GM19395 (cell line): ENCODE measurements around the gene SERINC1.
A peak's percentile ranks its signal among the peaks of the same experiment; 100 is the strongest.
"Not testable (repeated sequence)": the region's sequence is repeated elsewhere in the genome, so short reads cannot be mapped to it uniquely, and the experiment has no call there.

Source experiments
- ATAC-seq: cut with Tn5 transposase; IDR thresholded peaks from one replicate; pipeline ENCODE4 v1.9.1; 2021; ENCODE audit warnings: mild to moderate bottlenecking, moderate library complexity; ENCODE audit not compliant: unreplicated experiment

Gene SERINC1

GRCh38 chr6:122471107-122472021, at the start of gene SERINC1:
Gene SERINC1, minus strand, starts transcription at chr6:122471807. Its CDS starts 70 bp downstream, at chr6:122471737.
- peak; percentile 99 for ATAC-seq

- no peak for ATAC-seq
These were observed 39.8 kb upstream of the SERINC1 start for GRCh38 chr6:122511193-122511924.

GRCh38 chr6:122505170-122505569, 33.6 kb upstream of the SERINC1 start:
- not testable (repeated sequence) for ATAC-seq

DNA sequence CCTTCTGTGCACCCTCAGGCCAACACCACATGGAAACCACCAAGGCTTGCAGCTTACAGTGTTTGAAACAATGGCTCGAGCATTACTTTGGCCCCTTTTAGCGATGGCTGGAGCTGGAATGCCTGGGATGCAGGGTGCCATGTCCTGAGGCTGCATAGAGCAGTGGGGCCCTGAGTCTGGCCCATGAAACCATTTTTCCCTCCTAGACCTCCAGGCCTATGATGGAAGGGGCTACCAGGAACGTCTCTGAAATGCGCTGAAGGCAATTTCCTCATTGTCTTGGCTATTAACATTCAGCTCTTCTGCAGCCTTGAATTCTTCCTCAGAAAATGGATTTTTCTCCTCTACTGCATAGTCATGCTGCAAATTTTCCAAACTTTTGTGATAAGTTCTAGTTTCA, 29.9 kb upstream of the SERINC1 start:
- ATAC-seq: no peak

DNA sequence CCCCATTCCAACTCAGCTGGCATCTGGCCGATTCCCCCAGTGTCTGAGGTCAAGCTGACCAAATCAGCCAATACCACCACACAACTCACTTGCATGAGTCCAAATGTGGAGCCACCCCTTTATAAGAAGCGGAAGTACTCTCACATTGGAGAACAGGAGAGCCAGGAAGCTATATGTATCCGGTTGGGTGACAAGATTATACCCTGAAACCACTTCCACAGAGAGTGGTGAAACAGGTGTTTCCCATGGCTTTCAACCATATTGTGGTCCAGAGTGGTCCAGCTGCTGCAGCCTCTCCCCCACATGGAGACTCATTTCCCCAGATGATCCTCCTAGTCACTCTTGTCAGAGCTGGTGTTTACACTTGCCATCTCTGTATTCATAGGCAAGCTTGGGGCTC, 24.0 kb upstream of the SERINC1 start:
- ATAC-seq: peak; percentile 65

GRCh38 chr6:122494665-122495272, 23.2 kb upstream of the SERINC1 start:
- no peak for ATAC-seq

GRCh38 chr6:122491919-122492555, 20.4 kb upstream of the SERINC1 start:
- peak; percentile 96 for ATAC-seq

GRCh38 chr6:122490607-122491006, 19.0 kb upstream of the SERINC1 start:
- ATAC-seq: no peak

- ATAC-seq: peak; percentile 96
These were observed 13.2 kb upstream of the SERINC1 start for GRCh38 chr6:122484760-122485159.

DNA sequence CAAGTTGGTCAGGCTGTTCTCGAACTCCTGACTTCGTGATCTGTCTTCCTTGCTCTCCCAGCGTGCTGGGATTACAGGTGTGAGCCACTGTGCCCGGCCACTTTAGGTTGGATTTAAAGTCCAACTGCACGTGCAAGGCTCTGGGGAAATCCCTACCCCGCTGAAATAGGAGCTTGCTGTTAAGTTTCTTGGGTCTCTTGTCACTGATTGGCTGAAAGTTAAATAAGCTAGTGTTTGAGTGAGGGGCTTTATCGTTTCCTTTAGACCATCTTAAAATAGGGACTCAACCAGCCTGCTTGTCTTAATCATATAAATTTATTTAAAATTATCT, 11.1 kb upstream of the SERINC1 start:
- no peak for ATAC-seq

GRCh38 chr6:122476131-122476530, 4.5 kb upstream of the SERINC1 start:
- no peak for ATAC-seq

DNA sequence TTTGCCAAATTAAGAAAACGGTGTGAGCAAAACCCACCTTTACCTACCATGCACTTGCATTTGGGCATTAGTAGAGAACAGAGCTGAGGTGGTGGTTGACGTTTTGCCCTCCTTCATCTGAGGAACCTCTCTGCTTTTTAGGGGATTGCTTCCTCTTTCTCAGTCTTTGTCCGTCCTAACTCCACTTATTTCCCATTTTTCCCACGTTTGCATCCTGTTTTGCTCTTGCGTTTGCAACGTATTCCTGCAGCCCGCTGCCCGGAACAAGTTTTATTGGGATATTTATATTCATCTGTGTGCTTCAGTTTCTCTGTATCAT, 374 bp upstream of the SERINC1 start:
- ATAC-seq: peak; percentile 67

DNA sequence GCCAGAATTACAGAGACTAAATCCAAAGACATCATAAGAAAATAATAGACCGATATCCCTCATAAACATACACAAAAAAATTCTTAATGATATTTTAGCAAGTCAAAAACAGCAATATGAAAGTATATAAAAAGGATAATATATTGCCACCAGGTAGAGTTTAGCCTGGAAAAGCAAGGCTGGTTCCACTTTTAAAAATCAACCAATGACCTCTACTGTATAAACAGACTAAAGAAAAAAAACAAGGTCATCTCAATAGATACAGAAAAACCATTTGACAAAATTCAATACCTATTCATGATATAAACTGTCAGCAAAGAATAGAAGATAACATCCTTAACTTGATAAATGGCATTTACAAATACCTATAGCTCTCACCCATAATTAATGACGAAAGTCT, 9.7 kb downstream of the SERINC1 start:
- ATAC-seq: no peak

- not testable (repeated sequence) for ATAC-seq
These were observed 11.7 kb downstream of the SERINC1 start for GRCh38 chr6:122459865-122460416.

- no peak for ATAC-seq
These were observed 12.4 kb downstream of the SERINC1 start for GRCh38 chr6:122459240-122459639.

DNA sequence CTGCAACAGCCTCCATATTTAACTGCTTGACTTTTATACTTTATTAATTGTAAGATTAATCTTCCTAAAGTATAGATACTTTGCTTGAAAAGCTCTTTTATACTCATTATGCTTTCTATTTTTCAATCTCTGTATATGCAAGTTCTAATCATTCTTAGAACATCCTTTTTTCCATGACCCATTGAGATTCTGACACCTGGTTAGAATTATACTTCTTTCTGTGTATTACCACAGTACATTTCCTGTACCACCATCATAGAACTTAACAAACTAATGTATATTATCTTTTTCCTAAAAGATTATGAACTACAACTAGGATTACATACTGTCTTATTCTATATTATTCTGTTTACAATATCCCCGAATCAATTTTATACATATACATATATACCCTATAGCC, 13.5 kb downstream of the SERINC1 start:
- ATAC-seq: no peak

GRCh38 chr6:122455116-122455515, 16.5 kb downstream of the SERINC1 start:
- ATAC-seq: not testable (repeated sequence)

- ATAC-seq: no peak
These were observed 16.9 kb downstream of the SERINC1 start for GRCh38 chr6:122454673-122455072.

DNA sequence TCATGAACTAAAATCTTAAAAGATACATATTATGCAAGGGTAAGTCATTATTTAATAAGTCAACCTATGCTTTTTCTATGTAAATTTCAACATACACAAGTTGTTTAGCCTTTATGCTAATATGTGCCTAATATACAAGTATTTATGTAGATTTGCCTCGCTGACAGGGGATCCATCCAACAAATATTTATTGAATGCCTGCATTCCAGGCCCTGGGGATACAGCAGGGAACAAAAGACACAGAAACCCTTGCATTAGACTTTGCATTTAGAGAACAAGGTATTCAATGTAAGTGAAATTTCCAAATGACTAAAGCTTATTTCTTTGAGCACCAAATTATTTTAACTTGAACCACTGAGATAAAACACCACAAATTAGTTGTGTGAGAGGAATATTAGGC, 19.1 kb downstream of the SERINC1 start:
- no peak for ATAC-seq

GRCh38 chr6:122449069-122449468, 22.5 kb downstream of the SERINC1 start:
- no peak for ATAC-seq

DNA sequence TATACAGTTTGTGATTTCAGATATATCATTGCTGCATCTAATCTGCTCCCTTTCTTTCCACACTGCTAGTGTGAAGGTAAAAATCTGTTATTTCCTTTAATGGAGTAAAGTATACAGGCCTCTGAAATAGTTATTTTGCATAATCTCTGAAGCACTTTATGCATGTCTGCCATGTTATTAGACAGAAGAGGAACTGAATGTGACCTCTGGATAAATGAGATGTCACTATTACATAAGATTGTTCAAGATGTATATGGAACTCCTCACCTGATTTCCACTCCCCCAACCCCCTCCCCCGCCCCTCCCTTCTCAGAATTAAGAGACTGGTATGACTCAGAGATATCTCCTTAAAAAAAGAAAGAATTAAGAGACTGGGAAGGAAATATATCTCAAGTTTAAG, 26.3 kb downstream of the SERINC1 start:
- ATAC-seq: no peak
